ENCODE data around the gene PKN3. TPM values are rescaled to one million over a fixed set of nuclear protein-coding genes. Genes with fewer than 3 reads are reported as not detected.

Gene PKN3
- total and polyA plus RNA-seq, 9 of the 15 experiments (the other 6 are each of a cell fraction or from before 2014, with no cell fraction given), result 0.82 to 49.2 (median 19.7) TPM

DNA sequence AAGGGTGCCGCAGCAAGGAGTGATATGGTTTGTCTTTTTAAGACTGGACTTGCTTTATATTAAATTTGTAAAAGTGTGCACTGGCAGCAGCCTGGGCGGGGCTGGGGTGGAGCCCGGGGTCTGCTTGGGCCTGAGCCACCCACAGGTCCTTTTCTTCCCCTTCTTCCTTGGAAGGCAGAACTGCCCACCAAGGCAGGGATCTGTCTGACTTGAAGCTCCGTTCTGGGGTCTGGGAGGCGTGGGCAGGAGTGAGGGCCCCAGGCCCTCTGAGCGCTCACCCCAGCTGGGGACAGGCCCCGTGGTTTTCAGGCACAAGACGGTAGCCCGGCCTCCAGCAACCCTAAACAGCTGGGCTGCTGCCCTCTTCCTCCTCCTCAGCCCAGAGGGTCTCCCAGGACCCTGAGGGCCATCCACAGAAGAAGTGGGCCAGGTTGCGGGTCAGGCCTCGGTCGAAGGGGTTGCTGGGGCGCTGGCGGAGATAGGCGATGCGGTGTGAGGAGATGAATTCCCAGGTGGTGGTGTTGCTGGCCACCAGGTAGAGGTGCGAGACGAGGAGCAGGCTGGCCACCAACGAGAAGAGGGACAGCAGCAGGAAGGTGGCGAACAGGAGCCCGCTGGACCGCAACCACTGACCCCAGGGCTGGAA, 18.7 kb downstream of the PKN3 start:
- Histone ChIP-seq H3K27me3 (ENCODE audit: control insufficient read depth in 2 of 2, insufficient read depth in 2 of 2, low read length in 2 of 2) (no peaks in the 10 kb centered on the region), H3K36me3 (ENCODE audit: control insufficient read depth, insufficient read depth, low read length) (peaks cover 44% of the 10 kb centered on the region; the same call in 2 of the 3 replicates), H3K79me2 (ENCODE audit: control insufficient read depth, insufficient read depth, low read length) (peaks cover 8% of the 10 kb centered on the region; the same call in 2 of the 3 replicates), H3K9ac (ENCODE audit: insufficient read depth in 1 of 2, low read depth in 2 of 2, low read length in 2 of 2) (peak overlapping the region in 1 of 2 experiments; percentile 39; a peak in 1 of 4 replicates), H4K20me1 (replicated peaks; ENCODE audit: control insufficient read depth, insufficient read depth, low read length) (no peaks in the 10 kb centered on the region), H3K4me3 (no peak overlapping the region), H3K9me3 (replicated peaks; ENCODE audit: control insufficient read depth, insufficient read depth, low read depth, low read length) (no peaks in the 10 kb centered on the region), H3K4me2 (ENCODE audit: insufficient read depth, low read length) (no peak overlapping the region), H3K9me1 (ENCODE audit: control insufficient read depth, insufficient read depth, low read length) (peaks cover 2% of the 10 kb centered on the region), H2AFZ (ENCODE audit: low read depth, low read length) (no peak overlapping the region), H3K27ac (ENCODE audit: extremely low read depth, low read depth, low read length) (no peak overlapping the region), H3K4me1 (replicated peaks in 1 of 2; ENCODE audit: control insufficient read depth in 2 of 2, insufficient read depth in 2 of 2, low read length in 2 of 2) (peaks cover 8 to 47% of the 10 kb centered on the region in 2 experiments; a peak in 4 of 5 replicates)
- TF ChIP-seq SP2 (IDR thresholded peaks at IDR 0.05; ENCODE audit: extremely low read depth, low read depth, low read length, poor library complexity, severe bottlenecking) (no peak), CC2D1A (IDR thresholded peaks at IDR 0.05) (no peak), ZNF76 (CRISPR knock-in tag; IDR thresholded peaks at IDR 0.05; ENCODE audit: borderline replicate concordance) (no peak), CBX3 (IDR thresholded peaks at IDR 0.05; ENCODE audit: borderline replicate concordance in 1 of 2, low read length in 2 of 2) (no peak), FOXA1 (IDR thresholded peaks at IDR 0.05; ENCODE audit: borderline replicate concordance) (no peak), POU5F1 (IDR thresholded peaks at IDR 0.05; ENCODE audit: borderline replicate concordance, low read depth, low read length, partially characterized antibody) (no peak), MCM2 (IDR thresholded peaks at IDR 0.05; ENCODE audit: low read depth) (no peak), ETV5 (CRISPR knock-in tag; IDR thresholded peaks at IDR 0.05; ENCODE audit: low read depth) (no peak)
- TSS peak; percentile 53 for BruUV-seq (replicated peaks)
- CTCF ChIA-PET (ENCODE audit: low intra/inter-chr PET ratio), result no interaction called here
- POLR2A ChIA-PET, result interaction anchor here (0.7 kb wide), 1 partner anchor 215 kb away, joined by 3 read pairs; no protein-coding TSS in a partner anchor
- intact Hi-C loops (cut with micrococcal nuclease), result no loop called here
- FAIRE-seq (no peak), ATAC-seq (no peak), DNase-seq (ENCODE audit: extremely low read depth in 1 of 4, low spot score in 3 of 4) (no peak)
- in situ Hi-C loops (cut with MboI), result no loop called here
- 93% methylated on average over 21 of the region's 22 CpGs for WGBS (ENCODE audit: insufficient coverage, low coverage, missing lambda C conversion rate)

Data from K562 (cell line).